ENCODE results near the gene PIGZ. TPM values are rescaled to one million over a fixed set of nuclear protein-coding genes. Genes with fewer than 3 reads are reported as not detected.
A peak's percentile ranks its signal among the peaks of the same experiment; 100 is the strongest.

PIGZ gene, protein sequence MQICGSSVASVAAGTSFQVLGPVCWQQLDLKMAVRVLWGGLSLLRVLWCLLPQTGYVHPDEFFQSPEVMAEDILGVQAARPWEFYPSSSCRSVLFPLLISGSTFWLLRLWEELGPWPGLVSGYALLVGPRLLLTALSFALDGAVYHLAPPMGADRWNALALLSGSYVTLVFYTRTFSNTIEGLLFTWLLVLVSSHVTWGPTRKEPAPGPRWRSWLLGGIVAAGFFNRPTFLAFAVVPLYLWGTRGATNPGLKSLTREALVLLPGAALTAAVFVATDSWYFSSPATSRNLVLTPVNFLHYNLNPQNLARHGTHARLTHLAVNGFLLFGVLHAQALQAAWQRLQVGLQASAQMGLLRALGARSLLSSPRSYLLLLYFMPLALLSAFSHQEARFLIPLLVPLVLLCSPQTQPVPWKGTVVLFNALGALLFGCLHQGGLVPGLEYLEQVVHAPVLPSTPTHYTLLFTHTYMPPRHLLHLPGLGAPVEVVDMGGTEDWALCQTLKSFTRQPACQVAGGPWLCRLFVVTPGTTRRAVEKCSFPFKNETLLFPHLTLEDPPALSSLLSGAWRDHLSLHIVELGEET
- total RNA-seq (2011; cell fraction: chromatin; rRNA removed; ENCODE audit: low replicate concordance): 3.6 and 5.8 TPM in 2 replicates
- total RNA-seq (2011; cell fraction: nucleolus; rRNA removed): 2.3 and 3.3 TPM in 2 replicates
- 3.5 and 4.7 TPM in 2 replicates for total RNA-seq (2011; cell fraction: nucleoplasm; rRNA removed)
- total RNA-seq (2014; rRNA removed) (0.54 and 0.73 TPM in 2 replicates), total RNA-seq (2014; rRNA removed; fragmentation: Illumina TruSeq; extraction: Trizol) (0.48 and 0.76 TPM in 2 replicates), total RNA-seq (2015; rRNA removed; fragmentation: Illumina TruSeq; extraction: Trizol) (0.30 and 0.54 TPM in 2 replicates), total RNA-seq (2021) (0.87 and 1.0 TPM in 2 replicates), polyA plus RNA-seq (2011; rRNA removed) (1.8 and 2.8 TPM in 2 replicates), polyA plus RNA-seq (2014; fragmentation: Illumina TruSeq; extraction: Trizol) (0.79 and 0.91 TPM in 2 replicates), polyA plus RNA-seq (2014; fragmentation: Nextera tagmentation; extraction: Ambion mirVana) (under 1 TPM; 0.15 TPM), polyA plus RNA-seq (2014; rRNA removed) (1.2 and 2.0 TPM in 2 replicates), polyA minus RNA-seq (2011; rRNA and poly(A)+ RNA removed) (1.0 and 1.1 TPM in 2 replicates), Bru-seq, nascent RNA (percentile 54 among the genes with signal in this experiment), BruChase-seq, experiment 1, labeled RNA remaining after a 2-hour chase (percentile 47 among the genes with signal in this experiment), BruChase-seq, experiment 2, labeled RNA remaining after a 6-hour chase (percentile 45 among the genes with signal in this experiment)
- 2.3 and 2.8 TPM in 2 replicates for polyA plus RNA-seq (2011; cell fraction: cytosol; rRNA removed)
- polyA plus RNA-seq (2011; cell fraction: nucleus; rRNA removed): 4.7 and 6.2 TPM in 2 replicates
- 1.2 and 4.7 TPM in 2 replicates for polyA plus RNA-seq (2012)
- 1.1 and 1.3 TPM in 2 replicates for polyA minus RNA-seq (2011; cell fraction: cytosol; rRNA and poly(A)+ RNA removed)
- polyA minus RNA-seq (2011; cell fraction: nucleus; rRNA and poly(A)+ RNA removed): 1.00 and 1.2 TPM in 2 replicates
- long read RNA-seq, experiment 1: 0 reads
- long read RNA-seq, experiment 2, partial matches to known transcripts: 1 of 3 reads
- long read RNA-seq, experiment 2, other reads (novel, unspliced or antisense): 2 of 3 reads
- long read RNA-seq, experiment 3, partial matches to known transcripts: 0 of 1 reads
- long read RNA-seq, experiment 3, other reads (novel, unspliced or antisense): 1 of 1 reads

DNA sequence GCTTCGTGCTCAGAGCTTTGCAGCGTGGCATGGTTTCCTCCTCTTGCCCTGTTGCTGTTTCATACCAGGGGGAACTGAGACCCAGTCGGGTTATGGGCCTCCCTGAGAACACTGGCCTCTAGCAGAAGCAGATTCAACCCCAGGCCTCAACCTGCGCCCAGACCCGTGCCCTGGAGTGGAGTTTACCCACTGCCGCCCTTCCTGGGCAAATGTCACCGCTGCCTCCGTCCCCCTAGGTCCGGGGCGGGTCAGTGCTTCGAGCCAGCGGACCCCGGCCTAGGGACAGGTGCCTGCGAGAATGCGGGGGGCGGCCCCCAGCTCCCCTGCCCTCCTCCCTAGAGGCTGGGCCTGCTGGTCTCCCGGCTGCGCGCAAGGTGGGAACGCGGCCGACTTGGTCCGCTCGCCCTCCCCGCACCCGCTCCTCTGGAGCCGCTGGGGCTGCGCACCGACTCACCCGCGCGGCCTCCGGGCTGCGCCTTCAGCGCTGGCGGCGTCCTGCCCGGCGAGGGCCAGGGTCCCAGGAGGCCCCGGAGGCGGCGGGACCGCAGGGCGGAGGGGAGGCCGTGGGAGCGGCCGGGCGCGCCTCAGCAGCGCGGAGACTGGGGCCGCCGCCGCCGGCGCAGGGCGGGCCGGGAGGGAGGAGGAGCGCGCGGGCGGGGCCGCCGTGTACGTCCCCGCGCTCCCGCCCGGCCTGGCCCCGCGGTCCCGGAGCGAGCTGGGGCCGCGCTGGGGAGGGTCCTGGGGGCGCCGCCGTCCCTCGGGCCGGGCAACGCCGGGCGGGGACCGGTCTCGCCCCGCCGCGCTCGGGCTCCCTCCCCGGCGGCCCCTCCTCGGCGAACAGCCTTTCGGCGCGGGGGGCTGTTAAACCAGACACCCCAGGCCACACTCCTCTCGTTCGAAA lies at the start of gene PIGZ:
Gene PIGZ, minus strand, starts transcription at position 601 of the 901 bp plus-strand sequence. CDS start 16,802 bp downstream, outside the sequence.
- POLR2A ChIA-PET: interaction anchor here (0.6 to 1.4 kb wide), 4 partner anchors 10 to 20 kb away, joined by 3 to 5 read pairs (median 4); no protein-coding TSS in a partner anchor
- TF ChIP-seq NRF1 (conservative IDR thresholded peaks at IDR 0.05 in 1 of 2, IDR thresholded peaks at IDR 0.05 in 1 of 2): peak; percentile 40 to 67; a peak in 3 of 4 replicates
- TF ChIP-seq, protein P1, sequence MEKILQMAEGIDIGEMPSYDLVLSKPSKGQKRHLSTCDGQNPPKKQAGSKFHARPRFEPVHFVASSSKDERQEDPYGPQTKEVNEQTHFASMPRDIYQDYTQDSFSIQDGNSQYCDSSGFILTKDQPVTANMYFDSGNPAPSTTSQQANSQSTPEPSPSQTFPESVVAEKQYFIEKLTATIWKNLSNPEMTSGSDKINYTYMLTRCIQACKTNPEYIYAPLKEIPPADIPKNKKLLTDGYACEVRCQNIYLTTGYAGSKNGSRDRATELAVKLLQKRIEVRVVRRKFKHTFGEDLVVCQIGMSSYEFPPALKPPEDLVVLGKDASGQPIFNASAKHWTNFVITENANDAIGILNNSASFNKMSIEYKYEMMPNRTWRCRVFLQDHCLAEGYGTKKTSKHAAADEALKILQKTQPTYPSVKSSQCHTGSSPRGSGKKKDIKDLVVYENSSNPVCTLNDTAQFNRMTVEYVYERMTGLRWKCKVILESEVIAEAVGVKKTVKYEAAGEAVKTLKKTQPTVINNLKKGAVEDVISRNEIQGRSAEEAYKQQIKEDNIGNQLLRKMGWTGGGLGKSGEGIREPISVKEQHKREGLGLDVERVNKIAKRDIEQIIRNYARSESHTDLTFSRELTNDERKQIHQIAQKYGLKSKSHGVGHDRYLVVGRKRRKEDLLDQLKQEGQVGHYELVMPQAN (IDR thresholded peaks at IDR 0.05; ENCODE audit: borderline replicate concordance): no peak

More for the DNA sequence above, at the start of gene PIGZ:
- H4K20me1 ChIP-seq (replicated peaks; ENCODE audit: control insufficient read depth, insufficient read depth, low read length): no peaks in the 10 kb centered on the region
- H2AFZ ChIP-seq (ENCODE audit: low read depth, low read length): peak within 1 kb of the TSS; percentile 92
- no peaks in the 10 kb centered on the region for H3K9me1 ChIP-seq (ENCODE audit: control insufficient read depth, insufficient read depth, low read length)
- H3K4me3 ChIP-seq: peak within 1 kb of the TSS; percentile 71
- FAIRE-seq: no peak
- H3K4me2 ChIP-seq (ENCODE audit: insufficient read depth, low read length): peak within 1 kb of the TSS; percentile 77
- H3K27me3 ChIP-seq (ENCODE audit: control insufficient read depth in 2 of 2, insufficient read depth in 2 of 2, low read length in 2 of 2): no peaks in the 10 kb centered on the region
- CTCF ChIA-PET (ENCODE audit: low intra/inter-chr PET ratio): interaction anchor here (0.6 to 2.7 kb wide), 4 partner anchors 17 to 359 kb away, joined by 3 to 10 read pairs (median 8); no protein-coding TSS in a partner anchor
- H3K79me2 ChIP-seq (ENCODE audit: control insufficient read depth, insufficient read depth, low read length): peaks cover 12% of the 10 kb centered on the region; the same call in 2 of the 3 replicates
- H3K36me3 ChIP-seq (ENCODE audit: control insufficient read depth, insufficient read depth, low read length): peaks cover 8% of the 10 kb centered on the region; the same call in 1 of the 3 replicates
- in situ Hi-C loops (cut with MboI) (no loop called here), intact Hi-C loops (cut with micrococcal nuclease) (no loop called here)
- H3K9me3 ChIP-seq (replicated peaks; ENCODE audit: control insufficient read depth, insufficient read depth, low read depth, low read length): peaks cover 3% of the 10 kb centered on the region; the same call in 1 of the 2 replicates
- peak; percentile 77 to 85 (median 82) for DNase-seq (ENCODE audit: extremely low read depth in 1 of 4, low spot score in 3 of 4)
- peak within 1 kb of the TSS; percentile 90 to 96 for H3K9ac ChIP-seq (ENCODE audit: insufficient read depth in 1 of 2, low read depth in 2 of 2, low read length in 2 of 2)
- ATAC-seq: peak; percentile 86
- H3K4me1 ChIP-seq (replicated peaks in 1 of 2; ENCODE audit: control insufficient read depth in 2 of 2, insufficient read depth in 2 of 2, low read length in 2 of 2): peaks cover 15 to 28% of the 10 kb centered on the region in 2 experiments; a peak in 4 of 5 replicates
- peak within 1 kb of the TSS; percentile 94 for H3K27ac ChIP-seq (ENCODE audit: extremely low read depth, low read depth, low read length)
- BruUV-seq (replicated peaks): no TSS peak
- 26% methylated on average over 27 of the region's 98 CpGs for WGBS (ENCODE audit: insufficient coverage, low coverage, missing lambda C conversion rate)
